Omental fat pad (tissue), 4 donors: ENCODE measurements around the gene FRAS1. TPM values are rescaled to one million over a fixed set of nuclear protein-coding genes. Genes with fewer than 3 reads are reported as not detected.
A peak's percentile ranks its signal among the peaks of the same experiment; 100 is the strongest.
"Not testable (repeated sequence)": the region's sequence is repeated elsewhere in the genome, so short reads cannot be mapped to it uniquely, and the experiment has no call there.

Experiments used
- ATAC-seq: fragments of 150-250 bp; one replicate; pipeline ENCODE4 v1.9.1; 2016; ENCODE audit warnings: mild to moderate bottlenecking, moderate library complexity; ENCODE audit not compliant: low FRiP score
- DNase-seq: peaks from one replicate; pipeline ENCODE4 v3.0.0-alpha.2; 2019; ENCODE audit warnings: low spot score
- CTCF ChIP-seq, 3 donors: fragments of 450-650 bp; IDR thresholded peaks; one replicate each; pipeline ENCODE4 v1.5.1; 2016 to 2017; ENCODE audit warnings: antibody characterized with exemption in 3 of 3, mild to moderate bottlenecking in 3 of 3, moderate library complexity in 2 of 3
- total RNA-seq, 4 donors: library from RNA; depleted of rRNA; stranded (reverse); fragments of >200 nt; gene quantifications; one replicate each; pipeline ENCODE4 v1.1.0, GENCODE V29; 2016

The FRAS1 gene
- total RNA-seq, 4 donors from 2014 or later = 0.47 to 40.5 (median 7.7) TPM

- TF ChIP-seq CTCF (IDR thresholded peaks at IDR 0.05) = no peak
- no peak for DNase-seq
- ATAC-seq = no peak
Measured at GRCh38 chr4:78544678-78545077, 487.6 kb downstream of the FRAS1 start.

- ATAC-seq (no peak), DNase-seq (no peak)
- TF ChIP-seq CTCF (IDR thresholded peaks at IDR 0.05) = no peak
Measured at GRCh38 chr4:78545275-78546246, 488.4 kb downstream of the FRAS1 start.

- not testable (repeated sequence) for ATAC-seq, DNase-seq
Measured at GRCh38 chr4:78547899-78548298, 490.8 kb downstream of the FRAS1 start.

GRCh38 chr4:78548889-78549288 lies 491.8 kb downstream of the FRAS1 start:
- DNase-seq, ATAC-seq: not testable (repeated sequence)

- peak; percentile 69 for ATAC-seq
- no peak for TF ChIP-seq CTCF (IDR thresholded peaks at IDR 0.05)
- no peak for DNase-seq
Measured at GRCh38 chr4:78551420-78552351, 494.6 kb downstream of the FRAS1 start, which contains the start of gene ANXA3. TSS of gene ANXA3 (plus strand) at chr4:78551770. CDS start at chr4:78554474, 2,704 bp downstream.

- DNase-seq (no peak), ATAC-seq (peak; percentile 60)
- TF ChIP-seq CTCF (IDR thresholded peaks at IDR 0.05) = no peak
Measured at GRCh38 chr4:78552389-78553042, 495.4 kb downstream of the FRAS1 start.

- TF ChIP-seq CTCF (IDR thresholded peaks at IDR 0.05) = no peak
- ATAC-seq (no peak), DNase-seq (no peak)
Measured at GRCh38 chr4:78553043-78553396, 495.9 kb downstream of the FRAS1 start.
